Common myeloid progenitor, CD34-positive (primary cell): ENCODE data around the gene TMEM255B.

Experiments used
- CTCF ChIA-PET: fragments of 350-600 bp; sonication (Branson Sonifier 250); formaldehyde crosslinking; loops from one replicate; lab custom pipeline; 2021; ENCODE audit warnings: antibody characterized with exemption; lab: Charles Lee
- POLR2A ChIA-PET: fragments of 350-600 bp; sonication (Branson Sonifier 250); formaldehyde crosslinking; loops from one replicate; lab custom pipeline; 2021; ENCODE audit warnings: antibody characterized with exemption; lab: Charles Lee
- DNase-seq, 3 donors: peaks; one replicate each; pipeline versions ENCODE4 v3.0.0 to v3.0.0-alpha.2; 2013
- H3K27ac ChIP-seq, 2 experiments: 1 replicate in 1 of 2; 2 replicates in 1 of 2; pipeline ENCODE4 v1.7.0; 2013; ENCODE audit warnings: inconsistent platforms in 2 of 2, low read length in 2 of 2, mild to moderate bottlenecking in 2 of 2, low read depth in 1 of 2, moderate library complexity in 1 of 2; ENCODE audit not compliant: severe bottlenecking in 2 of 2, insufficient read depth in 1 of 2, poor library complexity in 1 of 2
- H3K27me3 ChIP-seq, 5 experiments: replicated peaks in 2 of 5; 1 replicate in 3 of 5; 2 replicates in 2 of 5; pipeline versions ENCODE4 v1.6.1 to v1.7.0; 2013; ENCODE audit warnings: low read length in 4 of 5, mild to moderate bottlenecking in 2 of 5, moderate library complexity in 2 of 5, inconsistent platforms in 1 of 5; ENCODE audit not compliant: insufficient read depth in 5 of 5, control insufficient read depth in 4 of 5
- H3K36me3 ChIP-seq, 4 experiments: 1 replicate in 2 of 4; 2 replicates in 2 of 4; pipeline versions ENCODE4 v1.6.1 to v1.7.0; 2013; ENCODE audit warnings: low read length in 3 of 4, control low read depth in 1 of 4, mild to moderate bottlenecking in 1 of 4; ENCODE audit not compliant: control insufficient read depth in 4 of 4, insufficient read depth in 4 of 4
- H3K4me1 ChIP-seq, 4 experiments: 1 replicate in 3 of 4; 2 replicates in 1 of 4; pipeline versions ENCODE4 v1.6.1 to v1.7.1; 2013; ENCODE audit warnings: low read length in 3 of 4, mild to moderate bottlenecking in 3 of 4, control low read depth in 1 of 4, inconsistent platforms in 1 of 4, moderate library complexity in 1 of 4; ENCODE audit not compliant: control insufficient read depth in 4 of 4, insufficient read depth in 4 of 4; ENCODE audit errors: control extremely low read depth in 1 of 4
- H3K4me3 ChIP-seq, 7 experiments: 1 replicate in 4 of 7; 2 replicates in 3 of 7; pipeline versions ENCODE4 v1.5.1 to v1.7.0; 2013; ENCODE audit warnings: mild to moderate bottlenecking in 7 of 7, low read length in 6 of 7, moderate library complexity in 6 of 7, inconsistent platforms in 2 of 7, low read depth in 2 of 7, control low read depth in 1 of 7; ENCODE audit not compliant: insufficient read depth in 4 of 7, control insufficient read depth in 1 of 7; ENCODE audit errors: extremely low read depth in 1 of 7
- H3K9me3 ChIP-seq, 5 experiments: 1 replicate in 4 of 5; 2 replicates in 1 of 5; pipeline versions ENCODE4 v1.6.1 to v1.7.1; 2013; ENCODE audit warnings: low read length in 4 of 5, mild to moderate bottlenecking in 2 of 5, inconsistent platforms in 1 of 5, low read depth in 1 of 5, moderate library complexity in 1 of 5; ENCODE audit not compliant: control insufficient read depth in 4 of 5, insufficient read depth in 2 of 5; ENCODE audit errors: control extremely low read depth in 1 of 5
- WGBS: methylation state at CpG from one replicate; pipeline ENCODE4 v1.1.5; 2013; ENCODE audit not compliant: insufficient coverage; 5-methylcytosine and 5-hydroxymethylcytosine counted together

Gene TMEM255B

GRCh38 chr13:113754242-113754641 lies 4.8 kb upstream of the TMEM255B start:
- POLR2A ChIA-PET: no interaction called here
- Histone ChIP-seq H3K4me1 (peaks cover 7 to 12% (median 9%) of the 10 kb centered on the region in 4 experiments), H3K27me3 (peaks cover 0 to 25% (median 4%) of the 10 kb centered on the region in 5 experiments), H3K27ac (no peak overlapping the region), H3K36me3 (no peaks in the 10 kb centered on the region), H3K9me3 (peaks cover 0 to 3% (median 0%) of the 10 kb centered on the region in 5 experiments), H3K4me3 (no peak overlapping the region)
- CTCF ChIA-PET: interaction anchor here (0.7 to 1.6 kb wide), 2 partner anchors 13 to 24 kb away, joined by 3 to 4 read pairs; no protein-coding TSS in a partner anchor
- WGBS: 89% methylated on average over 5 of the region's 7 CpGs
- no peak for DNase-seq

GRCh38 chr13:113754691-113755090 lies 4.3 kb upstream of the TMEM255B start:
- 95% methylated on average over 15 of the region's 15 CpGs for WGBS
- CTCF ChIA-PET: interaction anchor here (1.6 kb wide), 1 partner anchor 14 kb away, joined by 4 read pairs; no protein-coding TSS in a partner anchor

DNA sequence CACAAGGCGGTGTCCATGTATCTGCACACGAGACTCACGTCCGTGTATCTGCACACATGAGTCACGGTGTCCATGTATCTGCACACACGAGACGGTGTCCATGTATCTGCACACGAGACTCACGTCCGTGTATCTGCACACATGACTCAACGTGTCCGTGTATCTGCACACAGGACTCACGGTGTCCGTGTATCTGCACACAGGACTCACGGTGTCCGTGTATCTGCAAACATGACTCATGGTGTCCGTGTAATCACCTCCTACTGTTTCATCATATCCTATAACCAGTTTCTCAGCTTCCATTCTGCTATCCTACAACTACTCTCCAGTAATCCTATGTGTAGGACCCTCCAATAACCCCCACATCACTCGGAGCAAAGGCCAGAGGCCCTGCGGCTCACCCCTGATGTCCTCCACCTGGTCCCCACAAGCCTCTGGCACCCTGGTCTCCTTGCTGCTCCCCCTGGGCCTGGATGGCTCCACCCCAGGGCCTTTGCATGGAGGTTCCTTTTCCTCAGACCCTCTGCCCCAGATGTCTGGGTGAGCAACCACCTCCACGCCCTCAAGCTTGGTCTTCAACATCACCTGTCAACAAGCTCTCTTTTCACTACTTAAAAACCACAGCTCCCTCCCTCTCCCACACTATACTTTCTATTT lies 2.5 kb upstream of the TMEM255B start:
- ChIA-PET CTCF (no interaction called here), POLR2A (no interaction called here)
- Histone ChIP-seq H3K4me1 (peaks cover 7 to 18% (median 17%) of the 10 kb centered on the region in 4 experiments), H3K27ac (no peak overlapping the region), H3K36me3 (no peaks in the 10 kb centered on the region), H3K4me3 (no peak overlapping the region), H3K27me3 (peaks cover 6 to 47% (median 13%) of the 10 kb centered on the region in 5 experiments), H3K9me3 (no peaks in the 10 kb centered on the region)
- 96% methylated on average over 19 of the region's 20 CpGs for WGBS
- DNase-seq: no peak

More at GRCh38 chr13:113754691-113755090, 4.3 kb upstream of the TMEM255B start:
- Histone ChIP-seq H3K27me3 (peaks cover 0 to 29% (median 9%) of the 10 kb centered on the region in 5 experiments), H3K4me3 (no peak overlapping the region), H3K27ac (no peak overlapping the region), H3K36me3 (no peaks in the 10 kb centered on the region), H3K9me3 (peaks cover 0 to 3% (median 0%) of the 10 kb centered on the region in 5 experiments), H3K4me1 (peaks cover 7 to 16% (median 14%) of the 10 kb centered on the region in 4 experiments)
- DNase-seq: no peak
- POLR2A ChIA-PET: no interaction called here

- H3K27me3 ChIP-seq: peaks cover 8 to 49% (median 20%) of the 10 kb centered on the region in 5 experiments
- ChIA-PET CTCF (interaction anchor here (1.1 kb wide), 1 partner anchor 13 kb away, joined by 3 read pairs; no protein-coding TSS in a partner anchor), POLR2A (no interaction called here)
- WGBS: 1% methylated on average over 24 of the region's 26 CpGs
- no peak for DNase-seq
- no peak overlapping the region for H3K27ac ChIP-seq
- H3K4me1 ChIP-seq: peaks cover 7 to 18% (median 17%) of the 10 kb centered on the region in 4 experiments
- H3K4me3 ChIP-seq: peak overlapping the region; percentile 34 to 78 (median 65)
- no peaks in the 10 kb centered on the region for H3K36me3 ChIP-seq
- no peaks in the 10 kb centered on the region for H3K9me3 ChIP-seq
Observed at GRCh38 chr13:113759525-113760137, 605 bp downstream of the TMEM255B start.

- 94% methylated on average over 4 of the region's 7 CpGs for WGBS
- peaks cover 8 to 44% (median 21%) of the 10 kb centered on the region in 5 experiments for H3K27me3 ChIP-seq
- no peak for DNase-seq
- H3K9me3 ChIP-seq: no peaks in the 10 kb centered on the region
- no peaks in the 10 kb centered on the region for H3K36me3 ChIP-seq
- CTCF ChIA-PET: interaction anchor here (1.4 kb wide), 1 partner anchor 20 kb away, joined by 3 read pairs; no protein-coding TSS in a partner anchor
- H3K4me3 ChIP-seq: no peak overlapping the region
- POLR2A ChIA-PET: no interaction called here
- H3K27ac ChIP-seq: no peak overlapping the region
- H3K4me1 ChIP-seq: peaks cover 7 to 18% (median 17%) of the 10 kb centered on the region in 4 experiments
Observed at GRCh38 chr13:113761136-113761535, 2.1 kb downstream of the TMEM255B start.

DNA sequence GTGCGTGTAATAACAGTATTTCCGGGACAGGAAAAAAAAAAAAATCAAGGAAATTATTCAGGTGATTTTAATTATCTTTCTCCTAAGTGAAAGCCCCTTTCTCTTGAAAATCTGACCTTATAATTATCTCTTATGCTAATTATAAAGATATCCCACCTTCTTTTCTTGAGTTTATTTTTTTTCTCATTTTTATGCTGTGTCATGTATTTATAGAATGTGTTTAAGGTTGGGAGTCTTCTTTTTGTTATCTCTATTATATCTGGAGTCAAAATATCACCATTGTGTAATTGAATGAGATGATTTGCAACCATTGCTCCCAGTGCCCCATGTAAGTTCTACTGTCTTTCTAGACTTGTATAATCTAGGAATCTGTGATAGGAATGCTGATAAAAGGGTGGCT lies 3.0 kb downstream of the TMEM255B start:
- WGBS: no CpG with 5 or more reads among the region's 2 CpGs

More for the DNA sequence above, 3.0 kb downstream of the TMEM255B start:
- ChIA-PET CTCF (interaction anchor here (1.4 kb wide), 1 partner anchor 21 kb away, joined by 3 read pairs; no protein-coding TSS in a partner anchor), POLR2A (no interaction called here)
- no peak for DNase-seq
- Histone ChIP-seq H3K4me1 (peaks cover 7 to 18% (median 17%) of the 10 kb centered on the region in 4 experiments), H3K9me3 (no peaks in the 10 kb centered on the region), H3K36me3 (no peaks in the 10 kb centered on the region), H3K27me3 (peaks cover 8 to 48% (median 21%) of the 10 kb centered on the region in 5 experiments), H3K4me3 (no peak overlapping the region), H3K27ac (no peak overlapping the region)
